HCT116 (cell line): ENCODE measurements around the gene AK5. TPM values are rescaled to one million over a fixed set of nuclear protein-coding genes. Genes with fewer than 3 reads are reported as not detected.

Experiments
- ATAC-seq: fragments of 200-7000 bp; cut with Tn5 transposase; 2 replicates; pipeline ENCODE4 v1.9.1; 2020; ENCODE audit warnings: mild to moderate bottlenecking, moderate library complexity
- BruUV-seq: library from RNA; stranded (reverse); fragments of 400-500 nt; replicated peaks from 2 replicates; lab custom pipeline; 2021; lab: Mats Ljungman, UMichigan
- CTCF ChIA-PET: fragments of 300-600 bp; sonication (Branson Sonifier 250); formaldehyde crosslinking; loops from one replicate; lab custom pipeline; 2021; ENCODE audit warnings: antibody characterized with exemption; lab: Charles Lee
- POLR2A ChIA-PET: fragments of 300-600, 350-600 bp; sonication (Branson Sonifier 250); formaldehyde crosslinking; loops from one replicate; lab custom pipeline; 2021; ENCODE audit warnings: antibody characterized with exemption; lab: Charles Lee
- RAD21 ChIA-PET, 2 experiments: fragments of 300-600 bp; sonication (Branson Sonifier 250); formaldehyde crosslinking; loops; one replicate each; lab custom pipeline; 2023; ENCODE audit warnings: low total read pairs in 2 of 2; ENCODE audit not compliant: uncharacterized antibody in 2 of 2, unreplicated experiment in 2 of 2, low non-redundant PET in 1 of 2; lab: Charles Lee
- DNase-seq: peaks from one replicate; pipeline ENCODE4 v3.0.0-alpha.2; 2010; ENCODE audit warnings: low read depth, low spot score
- H2AFZ ChIP-seq: fragments of 200-600 bp; shearing (Covaris generic), sonication (generic); 2 replicates; pipeline ENCODE4 v1.6.1; 2017; ENCODE audit warnings: low read depth, mixed run types, mixed read lengths, antibody characterized with exemption, low read length; ENCODE audit not compliant: poor library complexity, severe bottlenecking
- H3K27ac ChIP-seq: 2 replicates; pipeline ENCODE4 v1.5.1; 2012; ENCODE audit warnings: low read depth, low read length
- H3K27me3 ChIP-seq: fragments of 200-600 bp; sonication (generic); 2 replicates; pipeline ENCODE4 v1.6.1; 2016; ENCODE audit warnings: mixed run types, low read length, mixed read lengths; ENCODE audit not compliant: insufficient read depth
- H3K36me3 ChIP-seq, 2 experiments: fragments of 200-500 bp in 1 of 2; fragments of 200-600 bp in 1 of 2; sonication (Bioruptor generic) in 1 of 2; sonication (generic) in 1 of 2; 2 replicates each; pipeline versions ENCODE4 v1.5.1 to v1.6.1; 2014 to 2016; ENCODE audit warnings: low read length in 2 of 2, inconsistent platforms in 1 of 2, mixed read lengths in 1 of 2, mixed run types in 1 of 2; ENCODE audit not compliant: insufficient read depth in 2 of 2, control insufficient read depth in 1 of 2
- H3K4me1 ChIP-seq, 2 experiments: fragments of 200-600 bp in 1 of 2; sonication (generic) in 1 of 2; 2 replicates each; pipeline versions ENCODE4 v1.5.1 to v1.6.1; 2012 to 2017; ENCODE audit warnings: low read length in 2 of 2, inconsistent platforms in 1 of 2, mild to moderate bottlenecking in 1 of 2, mixed read lengths in 1 of 2, mixed run types in 1 of 2, moderate library complexity in 1 of 2; ENCODE audit not compliant: insufficient read depth in 2 of 2, control insufficient read depth in 1 of 2
- H3K4me2 ChIP-seq: fragments of 200-600 bp; sonication (generic); 2 replicates; pipeline ENCODE4 v1.6.1; 2017; ENCODE audit warnings: mixed run types, low read length, mixed read lengths
- H3K4me3 ChIP-seq, 2 experiments: fragments of 200-600 bp in 1 of 2; sonication (generic) in 1 of 2; replicated peaks in 1 of 2; 2 replicates each; pipeline ENCODE4 v1.5.1; 2011 to 2016; ENCODE audit warnings: low read length in 2 of 2, control low read depth in 1 of 2, low read depth in 1 of 2, mild to moderate bottlenecking in 1 of 2, mixed read lengths in 1 of 2, mixed run types in 1 of 2
- H3K79me2 ChIP-seq: fragments of 200-600 bp; sonication (generic); 2 replicates; pipeline ENCODE4 v1.6.1; 2017; ENCODE audit warnings: mild to moderate bottlenecking, mixed run types, low read length, moderate library complexity, mixed read lengths; ENCODE audit not compliant: insufficient read depth
- H3K9ac ChIP-seq: fragments of 200-600 bp; sonication (generic); 2 replicates; pipeline ENCODE4 v1.6.1; 2016; ENCODE audit warnings: low read length, mixed read lengths
- H3K9me2 ChIP-seq: fragments of 200-600 bp; sonication (generic), shearing (Covaris generic); 2 replicates; pipeline ENCODE4 v1.6.1; 2017; ENCODE audit warnings: mixed run types, mild to moderate bottlenecking, moderate library complexity; ENCODE audit not compliant: insufficient read depth
- H3K9me3 ChIP-seq, 2 experiments: fragments of 200-500 bp in 1 of 2; fragments of 200-600 bp in 1 of 2; sonication (Bioruptor generic) in 1 of 2; sonication (generic) in 1 of 2; 2 replicates each; pipeline ENCODE4 v1.6.1; 2014 to 2017; ENCODE audit warnings: low read length in 2 of 2, mixed read lengths in 2 of 2, inconsistent platforms in 1 of 2, low read depth in 1 of 2, mild to moderate bottlenecking in 1 of 2, mixed run types in 1 of 2, moderate library complexity in 1 of 2; ENCODE audit not compliant: control insufficient read depth in 1 of 2, insufficient read depth in 1 of 2
- H4K20me1 ChIP-seq: fragments of 200-600 bp; sonication (generic), shearing (Covaris generic); 2 replicates; pipeline ENCODE4 v1.6.1; 2017; ENCODE audit warnings: mixed run types, mild to moderate bottlenecking, moderate library complexity; ENCODE audit not compliant: insufficient read depth
- CEBPB ChIP-seq: IDR thresholded peaks from 2 replicates; pipeline ENCODE4 v1.6.1; 2012; ENCODE audit warnings: low read depth
- EGR1 ChIP-seq: IDR thresholded peaks from 2 replicates; pipeline ENCODE4 v1.6.1; 2012; ENCODE audit warnings: low read depth
- ELF1 ChIP-seq: IDR thresholded peaks from 2 replicates; pipeline ENCODE4 v1.6.1; 2012; ENCODE audit warnings: low read depth, borderline replicate concordance
- EZH2phosphoT487 ChIP-seq: fragments of 200-600 bp; IDR thresholded peaks from 2 replicates; pipeline ENCODE4 v1.6.1; 2018; ENCODE audit warnings: antibody characterized with exemption, borderline replicate concordance
- FOSL1 ChIP-seq: IDR thresholded peaks from 2 replicates; pipeline ENCODE4 v1.6.1; 2012; ENCODE audit warnings: low read depth
- JUND ChIP-seq: IDR thresholded peaks from 2 replicates; pipeline ENCODE4 v1.6.1; 2012
- MAX ChIP-seq: IDR thresholded peaks from 2 replicates; pipeline ENCODE4 v1.6.1; 2012
- POLR2AphosphoS5 ChIP-seq: IDR thresholded peaks from 2 replicates; pipeline ENCODE4 v1.6.1; 2011; ENCODE audit warnings: mild to moderate bottlenecking, low read depth, low read length, moderate library complexity
- RAD21 ChIP-seq: IDR thresholded peaks from 2 replicates; pipeline ENCODE4 v1.6.1; 2012; ENCODE audit warnings: low read depth, mild to moderate bottlenecking
- REST ChIP-seq: IDR thresholded peaks from 2 replicates; pipeline ENCODE4 v1.6.1; 2012; ENCODE audit warnings: low read depth
- SP1 ChIP-seq: IDR thresholded peaks from 2 replicates; pipeline ENCODE4 v1.6.1; 2012; ENCODE audit warnings: low read depth
- SRF ChIP-seq: IDR thresholded peaks from 2 replicates; pipeline ENCODE4 v1.6.1; 2012; ENCODE audit warnings: low read depth
- TCF7L2 ChIP-seq: IDR thresholded peaks from 2 replicates; pipeline ENCODE4 v1.7.0; 2011; ENCODE audit warnings: borderline replicate concordance, inconsistent platforms; ENCODE audit not compliant: insufficient read depth, insufficient read length; ENCODE audit errors: extremely low read depth
- ZBTB33 ChIP-seq: IDR thresholded peaks from 2 replicates; pipeline ENCODE4 v1.6.1; 2011; ENCODE audit warnings: mild to moderate bottlenecking, low read length, moderate library complexity; ENCODE audit not compliant: insufficient replicate concordance; ENCODE audit errors: extremely low read depth
- ZNF274 ChIP-seq: fragments of 200-500 bp; sonication (Bioruptor generic); IDR thresholded peaks from 2 replicates; pipeline ENCODE4 v1.6.1; 2014; ENCODE audit warnings: mild to moderate bottlenecking, low read depth, low read length, inconsistent platforms
- intact Hi-C: fragments of 100-400 bp; cut with micrococcal nuclease; formaldehyde crosslinking; loops from 2 replicates; pipeline ENCODE4 v1.10.0; 2022
- total RNA-seq: library from RNA; stranded (reverse); gene quantifications from one replicate; pipeline ENCODE4 v1.2.1, GENCODE V29; 2021; ENCODE audit not compliant: unreplicated experiment
- TF ChIP-seq, protein P1 (sequence below): IDR thresholded peaks from 2 replicates; pipeline ENCODE4 v1.6.1; 2012

Gene AK5
- total RNA-seq, 1 experiment from 2014 or later, result 0.22 TPM

GRCh38 chr1:77245830-77246229, 36.0 kb upstream of the AK5 start:
- Histone ChIP-seq H3K4me2 (no peak overlapping the region), H3K36me3 (no peaks in the 10 kb centered on the region), H4K20me1 (no peaks in the 10 kb centered on the region), H3K9me3 (no peaks in the 10 kb centered on the region), H3K79me2 (no peaks in the 10 kb centered on the region), H3K27ac (no peak overlapping the region), H3K4me3 (no peak overlapping the region), H3K27me3 (no peaks in the 10 kb centered on the region), H3K4me1 (no peaks in the 10 kb centered on the region), H2AFZ (no peak overlapping the region), H3K9me2 (no peaks in the 10 kb centered on the region), H3K9ac (no peak overlapping the region)
- ChIA-PET RAD21 (no interaction called here), CTCF (no interaction called here), POLR2A (no interaction called here)
- no peak for DNase-seq
- intact Hi-C loops, result no loop called here
- TF ChIP-seq JUND, result no peak
- no peak for TF ChIP-seq EGR1
- no peak for TF ChIP-seq SRF
- no peak for TF ChIP-seq EZH2phosphoT487
- TF ChIP-seq, protein P1, sequence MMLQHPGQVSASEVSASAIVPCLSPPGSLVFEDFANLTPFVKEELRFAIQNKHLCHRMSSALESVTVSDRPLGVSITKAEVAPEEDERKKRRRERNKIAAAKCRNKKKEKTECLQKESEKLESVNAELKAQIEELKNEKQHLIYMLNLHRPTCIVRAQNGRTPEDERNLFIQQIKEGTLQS, result no peak
- TF ChIP-seq POLR2AphosphoS5, result no peak
- no peak for TF ChIP-seq CEBPB
- BruUV-seq, result no TSS peak
- ATAC-seq, result no peak

- DNase-seq (no peak), ATAC-seq (no peak)
- Histone ChIP-seq H3K27ac (no peak overlapping the region), H3K9me2 (no peaks in the 10 kb centered on the region), H3K4me1 (no peaks in the 10 kb centered on the region), H3K27me3 (no peaks in the 10 kb centered on the region), H3K4me2 (no peak overlapping the region), H3K79me2 (no peaks in the 10 kb centered on the region), H3K9me3 (no peaks in the 10 kb centered on the region), H4K20me1 (no peaks in the 10 kb centered on the region), H3K4me3 (no peak overlapping the region), H3K36me3 (no peaks in the 10 kb centered on the region), H3K9ac (no peak overlapping the region), H2AFZ (no peak overlapping the region)
- ChIA-PET CTCF (no interaction called here), POLR2A (no interaction called here), RAD21 (no interaction called here)
- intact Hi-C loops, result no loop called here
- BruUV-seq, result no TSS peak
- TF ChIP-seq ZBTB33, result no peak
- no peak for TF ChIP-seq ZNF274
- no peak for TF ChIP-seq RAD21
- TF ChIP-seq JUND, result no peak
- TF ChIP-seq POLR2AphosphoS5, result no peak
- TF ChIP-seq SP1, result no peak
- TF ChIP-seq ELF1, result no peak
- TF ChIP-seq EGR1, result no peak
- no peak for TF ChIP-seq FOSL1
- TF ChIP-seq MAX, result no peak
- no peak for TF ChIP-seq TCF7L2
- no peak for TF ChIP-seq REST
- no peak for TF ChIP-seq SRF
- TF ChIP-seq EZH2phosphoT487, result no peak
Measured at GRCh38 chr1:77250126-77250525, 31.7 kb upstream of the AK5 start.
